HepG2 (cell line): ENCODE results near the gene BICRAL. TPM values are rescaled to one million over a fixed set of nuclear protein-coding genes. Genes with fewer than 3 reads are reported as not detected.

ENCODE experiments used
- ATAC-seq: fragments of 200-7000 bp; cut with Tn5 transposase; 3 replicates; pipeline ENCODE4 v1.9.1; 2020; ENCODE audit warnings: mild to moderate bottlenecking, moderate library complexity
- BruUV-seq: library from RNA; stranded (reverse); fragments of 400-500 nt; replicated peaks from 2 replicates; lab custom pipeline; 2021; lab: Mats Ljungman, UMichigan
- CTCF ChIA-PET: fragments of 300-600 bp; formaldehyde crosslinking; extraction: SDS; loops from one replicate; lab custom pipeline; 2021; ENCODE audit warnings: low total read pairs, inconsistent platforms, low intra/inter-chr PET ratio; lab: Yijun Ruan, JAX
- POLR2A ChIA-PET: fragments of 350-600 bp; sonication (Branson Sonifier 250); formaldehyde crosslinking; loops from one replicate; lab custom pipeline; 2020; ENCODE audit warnings: antibody characterized with exemption, inconsistent platforms; lab: Yijun Ruan, JAX
- DNase-seq: peaks from one replicate; pipeline ENCODE4 v3.0.0-alpha.2; 2015; ENCODE audit warnings: low spot score
- FAIRE-seq: peaks from 3 replicates; lab custom pipeline; 2011; peaks lifted over from hg19 to GRCh38; lab: Jason Lieb, UNC
- H2AFZ ChIP-seq: one replicate; pipeline ENCODE4 v1.6.1; 2011; ENCODE audit warnings: low read length, inconsistent platforms
- H3K27ac ChIP-seq: fragments of 300-600 bp; 3 replicates; pipeline ENCODE4 v1.8.0; 2011; ENCODE audit warnings: mixed run types, mild to moderate bottlenecking, mixed read lengths, low read length, inconsistent platforms; ENCODE audit not compliant: insufficient read depth; ENCODE audit errors: extremely low read length
- H3K27me3 ChIP-seq, 2 experiments: fragments of 200-600 bp in 1 of 2; 2 replicates in 1 of 2; 3 replicates in 1 of 2; pipeline versions ENCODE4 v1.6.0 to v1.8.0; 2011; ENCODE audit warnings: low read length in 2 of 2, mild to moderate bottlenecking in 2 of 2, moderate library complexity in 2 of 2, inconsistent platforms in 1 of 2; ENCODE audit not compliant: insufficient read depth in 2 of 2, control insufficient read depth in 1 of 2
- H3K36me3 ChIP-seq, 2 experiments: fragments of 200-600 bp in 1 of 2; replicated peaks in 1 of 2; 2 replicates in 1 of 2; 3 replicates in 1 of 2; pipeline versions ENCODE4 v1.5.1 to v1.8.0; 2011; ENCODE audit warnings: low read length in 2 of 2, inconsistent platforms in 1 of 2; ENCODE audit not compliant: insufficient read depth in 2 of 2, control insufficient read depth in 1 of 2
- H3K4me1 ChIP-seq: 2 replicates; pipeline ENCODE4 v1.5.1; 2012; ENCODE audit warnings: low read length, inconsistent platforms; ENCODE audit not compliant: insufficient read depth
- H3K4me2 ChIP-seq: 2 replicates; pipeline ENCODE4 v1.6.0; 2011; ENCODE audit warnings: low read depth, low read length, inconsistent platforms
- H3K4me3 ChIP-seq, 3 experiments: fragments of 200-600 bp in 1 of 3; sonication (generic), shearing (Covaris generic) in 1 of 3; replicated peaks in 1 of 3; 2 replicates each; pipeline ENCODE4 v1.5.1; 2011 to 2016; ENCODE audit warnings: low read length in 3 of 3, inconsistent platforms in 2 of 3, low read depth in 2 of 3, mild to moderate bottlenecking in 2 of 3, control low read depth in 1 of 3, mixed read lengths in 1 of 3; ENCODE audit not compliant: insufficient read depth in 1 of 3
- H3K79me2 ChIP-seq: one replicate; pipeline ENCODE4 v1.6.1; 2011; ENCODE audit warnings: low read length, inconsistent platforms; ENCODE audit not compliant: insufficient read depth
- H3K9ac ChIP-seq: 2 replicates; pipeline ENCODE4 v1.6.0; 2011; ENCODE audit warnings: mild to moderate bottlenecking, low read depth, low read length, inconsistent platforms; ENCODE audit not compliant: insufficient read depth
- H3K9me3 ChIP-seq: 2 replicates; pipeline ENCODE4 v1.5.1; 2012; ENCODE audit warnings: mild to moderate bottlenecking, low read length
- H4K20me1 ChIP-seq: 2 replicates; pipeline ENCODE4 v1.6.0; 2011; ENCODE audit warnings: inconsistent platforms, mild to moderate bottlenecking, low read length, moderate library complexity; ENCODE audit not compliant: insufficient read depth
- JUND ChIP-seq: sonication (generic); formaldehyde crosslinking; IDR thresholded peaks from 2 replicates; pipeline ENCODE4 v1.8.0; 2022; ENCODE audit warnings: mild to moderate bottlenecking, missing genetic modification reagents
- KDM4B ChIP-seq: sonication (generic); formaldehyde crosslinking; IDR thresholded peaks from 2 replicates; pipeline ENCODE4 v1.4.0; 2020; ENCODE audit warnings: missing genetic modification reagents
- KLF9 ChIP-seq: IDR thresholded peaks from 2 replicates; pipeline ENCODE4 v1.6.1; 2016; ENCODE audit warnings: low read depth
- NCOA5 ChIP-seq: sonication (generic); formaldehyde crosslinking; IDR thresholded peaks from 2 replicates; pipeline ENCODE4 v1.4.0; 2020; ENCODE audit warnings: missing genetic modification reagents
- POLR2AphosphoS5 ChIP-seq: IDR thresholded peaks from 2 replicates; pipeline ENCODE4 v1.6.1; 2012; ENCODE audit warnings: low read depth, low read length
- POLR2G ChIP-seq: fragments of 200-400 bp; formaldehyde crosslinking; IDR thresholded peaks from 2 replicates; pipeline ENCODE4 v1.6.1; 2018; ENCODE audit warnings: mild to moderate bottlenecking, low read depth, low read length, moderate library complexity
- RBM22 ChIP-seq: fragments of 200-400 bp; formaldehyde crosslinking; optimal IDR thresholded peaks from 2 replicates; pipeline ENCODE3; 2017; ENCODE audit warnings: mild to moderate bottlenecking, low read length, moderate library complexity
- YY1 ChIP-seq: IDR thresholded peaks from 2 replicates; pipeline ENCODE4 v1.6.1; 2011; ENCODE audit warnings: low read length, low read depth, moderate library complexity, mild to moderate bottlenecking; ENCODE audit not compliant: insufficient read depth, insufficient replicate concordance
- ZNF747 ChIP-seq: sonication (generic); formaldehyde crosslinking; IDR thresholded peaks from 2 replicates; pipeline ENCODE4 v1.8.1; 2023; ENCODE audit warnings: missing genetic modification reagents, mild to moderate bottlenecking, borderline replicate concordance
- ZNF839 ChIP-seq: sonication (generic); formaldehyde crosslinking; IDR thresholded peaks from 2 replicates; pipeline ENCODE4 v1.4.0; 2020; ENCODE audit warnings: missing genetic modification reagents, mild to moderate bottlenecking, borderline replicate concordance
- ZSCAN20 ChIP-seq: sonication (generic); formaldehyde crosslinking; IDR thresholded peaks from 2 replicates; pipeline ENCODE4 v1.4.0; 2020; ENCODE audit warnings: missing genetic modification reagents, mild to moderate bottlenecking, borderline replicate concordance
- WGBS: methylation state at CpG from one replicate; pipeline ENCODE4 v1.1.6; 2017; ENCODE audit warnings: low lambda C conversion rate; 5-methylcytosine and 5-hydroxymethylcytosine counted together
- in situ Hi-C: cut with HindIII; loops from 2 replicates; pipeline ENCODE4 v1.10.0; 2017; ENCODE audit warnings: low pct_unique_long_range_greater_than_20kb; ENCODE audit not compliant: extremely low pct_ligation_motif_present
- intact Hi-C: fragments of 100-400 bp; cut with micrococcal nuclease; formaldehyde crosslinking; loops from one replicate; pipeline ENCODE4 v1.10.0; 2022; ENCODE audit not compliant: unreplicated experiment
- polyA plus RNA-seq, 8 experiments: library from polyadenylated mRNA; depleted of rRNA in 3 of 8; stranded (reverse) in 7 of 8; unstranded in 1 of 8; fragments of >200 nt; fragmentation: Illumina TruSeq in 4 of 8; extraction: Trizol in 4 of 8; gene quantifications; 2 replicates each; pipeline versions ENCODE4 v1.2.1 to v1.2.3, GENCODE V29; 2011 to 2016; ENCODE audit warnings: low read depth in 4 of 8, missing spikeins in 1 of 8, mixed read lengths in 1 of 8; ENCODE audit not compliant: insufficient read depth in 1 of 8
- total RNA-seq, 5 experiments: library from RNA; depleted of rRNA; stranded (reverse); fragments of >200 nt; fragmentation: Illumina TruSeq; extraction: Trizol; gene quantifications; 2 replicates each; pipeline ENCODE4 v1.2.3, GENCODE V29; 2016; ENCODE audit warnings: low read depth in 1 of 5
- TF ChIP-seq, protein P1 (sequence below): sonication (generic); formaldehyde crosslinking; IDR thresholded peaks from 2 replicates; pipeline ENCODE4 v1.5.0; 2020; ENCODE audit warnings: mild to moderate bottlenecking, missing genetic modification reagents
- TF ChIP-seq, protein P2 (sequence below): sonication (generic); formaldehyde crosslinking; IDR thresholded peaks from 2 replicates; pipeline ENCODE4 v1.4.0; 2020; ENCODE audit warnings: missing genetic modification reagents; ENCODE audit errors: not compliant biosample characterization
- TF ChIP-seq, protein P3 (sequence below), 2 experiments: sonication (generic) in 1 of 2; formaldehyde crosslinking in 1 of 2; IDR thresholded peaks; 2 replicates each; pipeline versions ENCODE4 v1.6.1 to v1.9.0; 2014 to 2022; ENCODE audit warnings: antibody characterized with exemption in 1 of 2, borderline replicate concordance in 1 of 2, inconsistent platforms in 1 of 2, low read depth in 1 of 2, missing genetic modification reagents in 1 of 2

The BICRAL gene
- total and polyA plus RNA-seq, 2 of the 13 experiments (the other 11 are each of a cell fraction or from before 2014, with no cell fraction given), result 5.0 to 13.5 TPM

DNA sequence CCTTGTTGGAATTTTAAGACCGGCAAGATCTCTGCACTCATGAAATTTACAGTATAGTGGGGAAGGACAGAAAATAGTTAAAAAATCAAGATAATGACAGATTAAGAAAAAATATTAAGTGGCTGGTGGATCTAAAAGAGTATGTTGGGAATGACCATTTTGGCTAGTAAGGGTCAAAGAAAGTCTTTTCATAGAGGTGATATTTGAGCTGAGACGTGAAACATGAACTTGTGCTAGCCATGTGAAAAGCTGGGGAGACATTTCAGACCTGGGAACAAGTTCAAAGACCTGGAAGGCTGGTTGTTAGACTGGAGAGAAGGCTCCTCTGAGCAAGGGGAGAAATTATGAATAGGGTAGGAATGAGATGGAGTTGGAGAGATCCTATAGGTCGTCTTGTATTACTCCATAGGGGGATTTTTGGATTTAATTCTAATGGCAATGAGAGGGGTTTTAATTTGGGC is 4.7 kb downstream of the BICRAL start (continued):
- TF ChIP-seq, protein P1, sequence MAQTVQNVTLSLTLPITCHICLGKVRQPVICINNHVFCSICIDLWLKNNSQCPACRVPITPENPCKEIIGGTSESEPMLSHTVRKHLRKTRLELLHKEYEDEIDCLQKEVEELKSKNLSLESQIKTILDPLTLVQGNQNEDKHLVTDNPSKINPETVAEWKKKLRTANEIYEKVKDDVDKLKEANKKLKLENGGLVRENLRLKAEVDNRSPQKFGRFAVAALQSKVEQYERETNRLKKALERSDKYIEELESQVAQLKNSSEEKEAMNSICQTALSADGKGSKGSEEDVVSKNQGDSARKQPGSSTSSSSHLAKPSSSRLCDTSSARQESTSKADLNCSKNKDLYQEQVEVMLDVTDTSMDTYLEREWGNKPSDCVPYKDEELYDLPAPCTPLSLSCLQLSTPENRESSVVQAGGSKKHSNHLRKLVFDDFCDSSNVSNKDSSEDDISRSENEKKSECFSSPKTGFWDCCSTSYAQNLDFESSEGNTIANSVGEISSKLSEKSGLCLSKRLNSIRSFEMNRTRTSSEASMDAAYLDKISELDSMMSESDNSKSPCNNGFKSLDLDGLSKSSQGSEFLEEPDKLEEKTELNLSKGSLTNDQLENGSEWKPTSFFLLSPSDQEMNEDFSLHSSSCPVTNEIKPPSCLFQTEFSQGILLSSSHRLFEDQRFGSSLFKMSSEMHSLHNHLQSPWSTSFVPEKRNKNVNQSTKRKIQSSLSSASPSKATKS (CRISPR knock-in tag), result no peak
- TF ChIP-seq KDM4B (CRISPR knock-in tag) (no peak), KLF9 (CRISPR knock-in tag) (no peak)
- TF ChIP-seq, protein P2, sequence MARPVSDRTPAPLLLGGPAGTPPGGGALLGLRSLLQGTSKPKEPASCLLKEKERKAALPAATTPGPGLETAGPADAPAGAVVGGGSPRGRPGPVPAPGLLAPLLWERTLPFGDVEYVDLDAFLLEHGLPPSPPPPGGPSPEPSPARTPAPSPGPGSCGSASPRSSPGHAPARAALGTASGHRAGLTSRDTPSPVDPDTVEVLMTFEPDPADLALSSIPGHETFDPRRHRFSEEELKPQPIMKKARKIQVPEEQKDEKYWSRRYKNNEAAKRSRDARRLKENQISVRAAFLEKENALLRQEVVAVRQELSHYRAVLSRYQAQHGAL (CRISPR knock-in tag), result no peak

DNA sequence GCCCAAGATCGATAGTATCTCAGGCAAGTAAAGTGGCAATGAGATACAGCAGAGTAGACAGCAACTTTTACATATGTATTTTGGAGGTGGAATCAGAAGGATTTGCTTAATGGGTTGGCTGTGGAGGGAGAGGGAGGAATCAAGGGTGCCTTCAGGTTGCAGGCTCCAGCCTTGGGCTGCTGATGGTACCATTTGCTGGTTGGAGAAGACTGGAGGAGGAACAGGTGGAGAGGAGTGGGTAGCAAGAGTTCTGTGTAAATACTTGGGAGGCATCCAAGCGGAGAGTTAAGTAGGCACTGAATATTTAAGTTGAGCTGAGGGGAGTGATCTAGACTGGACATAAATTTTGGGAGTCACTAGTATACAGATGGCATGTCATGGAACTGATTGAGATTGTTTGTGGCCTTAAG is 5.2 kb downstream of the BICRAL start:
- ChIA-PET CTCF (no interaction called here), POLR2A (interaction anchor here (0.7 to 11.1 kb wide), 3 partner anchors 41 to 687 kb away, joined by 3 to 270 read pairs (median 3); partner anchors contain the start of genes RPL7L1 and TBCC)
- 97% methylated on average over 2 of the region's 2 CpGs for WGBS
- Histone ChIP-seq H3K9ac (no peak overlapping the region), H3K79me2 (peaks cover 77% of the 10 kb centered on the region), H3K9me3 (no peaks in the 10 kb centered on the region), H3K4me1 (peaks cover 70% of the 10 kb centered on the region), H3K4me3 (no peak overlapping the region), H3K27me3 (no peaks in the 10 kb centered on the region; a peak in 1 of 5 replicates), H3K36me3 (no peaks in the 10 kb centered on the region; a peak in 1 of 5 replicates), H2AFZ (no peak overlapping the region), H4K20me1 (peaks cover 12% of the 10 kb centered on the region; the same call in 1 of the 2 replicates), H3K27ac (no peak overlapping the region), H3K4me2 (no peak overlapping the region)
- no TSS peak for BruUV-seq
- in situ Hi-C loops (no loop called here), intact Hi-C loops (no loop called here)
- no peak for FAIRE-seq
- ATAC-seq, result no peak
- no peak for DNase-seq
- TF ChIP-seq POLR2AphosphoS5 (peak; percentile 6; the same call in 1 of the 2 replicates), JUND (CRISPR knock-in tag) (no peak), POLR2G (peak; percentile 57; the same call in 1 of the 2 replicates), ZNF839 (CRISPR knock-in tag) (no peak), ZNF747 (CRISPR knock-in tag) (no peak), ZSCAN20 (CRISPR knock-in tag) (no peak), NCOA5 (CRISPR knock-in tag) (no peak), RBM22 (peak; percentile 92), YY1 (no peak)
- TF ChIP-seq, protein P3, sequence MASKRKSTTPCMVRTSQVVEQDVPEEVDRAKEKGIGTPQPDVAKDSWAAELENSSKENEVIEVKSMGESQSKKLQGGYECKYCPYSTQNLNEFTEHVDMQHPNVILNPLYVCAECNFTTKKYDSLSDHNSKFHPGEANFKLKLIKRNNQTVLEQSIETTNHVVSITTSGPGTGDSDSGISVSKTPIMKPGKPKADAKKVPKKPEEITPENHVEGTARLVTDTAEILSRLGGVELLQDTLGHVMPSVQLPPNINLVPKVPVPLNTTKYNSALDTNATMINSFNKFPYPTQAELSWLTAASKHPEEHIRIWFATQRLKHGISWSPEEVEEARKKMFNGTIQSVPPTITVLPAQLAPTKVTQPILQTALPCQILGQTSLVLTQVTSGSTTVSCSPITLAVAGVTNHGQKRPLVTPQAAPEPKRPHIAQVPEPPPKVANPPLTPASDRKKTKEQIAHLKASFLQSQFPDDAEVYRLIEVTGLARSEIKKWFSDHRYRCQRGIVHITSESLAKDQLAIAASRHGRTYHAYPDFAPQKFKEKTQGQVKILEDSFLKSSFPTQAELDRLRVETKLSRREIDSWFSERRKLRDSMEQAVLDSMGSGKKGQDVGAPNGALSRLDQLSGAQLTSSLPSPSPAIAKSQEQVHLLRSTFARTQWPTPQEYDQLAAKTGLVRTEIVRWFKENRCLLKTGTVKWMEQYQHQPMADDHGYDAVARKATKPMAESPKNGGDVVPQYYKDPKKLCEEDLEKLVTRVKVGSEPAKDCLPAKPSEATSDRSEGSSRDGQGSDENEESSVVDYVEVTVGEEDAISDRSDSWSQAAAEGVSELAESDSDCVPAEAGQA (IDR thresholded peaks at IDR 0.05; ENCODE audit: low read depth), result no peak
- TF ChIP-seq, protein P3 (CRISPR knock-in tag; IDR thresholded peaks at IDR 0.05; ENCODE audit: borderline replicate concordance), result no peak
